Esophagus mucosa (tissue), 1 donor: Measurements from ENCODE around the gene RNU5D-1. TPM values are rescaled to one million over a fixed set of nuclear protein-coding genes. Genes with fewer than 3 reads are reported as not detected.
A peak's percentile ranks its signal among the peaks of the same experiment; 100 is the strongest.
"Not testable (repeated sequence)": the region's sequence is repeated elsewhere in the genome, so short reads cannot be mapped to it uniquely, and the experiment has no call there.

Experiments
- ATAC-seq: fragments of 200-7000 bp; cut with Tn5 transposase; one replicate; pipeline ENCODE4 v1.9.1; 2020
- total RNA-seq: library from RNA; stranded (reverse); gene quantifications from one replicate; pipeline ENCODE4 v1.2.4, GENCODE V29; 2023
- donor health status: DM: yes; HTN: yes; CAD: no.

The RNU5D-1 gene
- total RNA-seq, result not detected

DNA sequence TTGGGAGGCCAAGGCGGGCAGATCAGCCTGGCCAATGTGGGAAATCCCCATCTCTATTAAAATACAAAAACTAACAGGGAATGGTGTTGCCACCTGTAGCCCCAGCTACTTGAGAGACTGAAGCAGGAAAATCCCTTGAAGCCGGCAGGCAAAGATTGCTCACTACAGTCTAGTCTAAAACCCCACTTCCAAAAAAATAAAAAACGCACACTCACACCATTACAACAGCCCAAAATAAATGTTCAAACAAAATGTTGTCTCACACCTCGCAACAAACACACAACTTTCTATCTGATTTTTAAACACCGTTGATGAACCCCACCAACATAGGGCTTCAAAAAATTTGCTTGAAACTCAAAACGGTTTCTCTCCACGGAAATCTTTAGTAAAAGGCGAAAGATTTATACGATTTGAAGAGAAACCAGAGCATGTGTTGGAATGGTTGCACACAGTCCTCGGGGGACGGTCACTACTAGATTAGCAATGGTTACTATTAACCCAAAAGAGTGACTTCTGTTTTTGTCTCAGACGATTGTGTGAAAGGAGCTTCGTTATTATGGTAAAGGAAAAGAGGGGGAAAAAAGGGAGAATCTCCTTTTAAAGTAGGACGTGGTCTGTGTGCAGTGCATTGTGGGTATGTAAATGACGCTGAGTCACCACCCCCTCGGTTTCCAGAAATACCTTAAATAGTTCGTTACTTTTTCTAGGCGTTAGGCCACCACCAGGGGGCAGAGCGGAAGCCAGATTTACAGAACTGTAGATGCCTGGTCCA, at the start of gene RNU5D-1:
TSS of gene RNU5D-1 (minus strand) at position 430 of the 772 bp plus-strand sequence.
- peak; percentile 91 for ATAC-seq

DNA sequence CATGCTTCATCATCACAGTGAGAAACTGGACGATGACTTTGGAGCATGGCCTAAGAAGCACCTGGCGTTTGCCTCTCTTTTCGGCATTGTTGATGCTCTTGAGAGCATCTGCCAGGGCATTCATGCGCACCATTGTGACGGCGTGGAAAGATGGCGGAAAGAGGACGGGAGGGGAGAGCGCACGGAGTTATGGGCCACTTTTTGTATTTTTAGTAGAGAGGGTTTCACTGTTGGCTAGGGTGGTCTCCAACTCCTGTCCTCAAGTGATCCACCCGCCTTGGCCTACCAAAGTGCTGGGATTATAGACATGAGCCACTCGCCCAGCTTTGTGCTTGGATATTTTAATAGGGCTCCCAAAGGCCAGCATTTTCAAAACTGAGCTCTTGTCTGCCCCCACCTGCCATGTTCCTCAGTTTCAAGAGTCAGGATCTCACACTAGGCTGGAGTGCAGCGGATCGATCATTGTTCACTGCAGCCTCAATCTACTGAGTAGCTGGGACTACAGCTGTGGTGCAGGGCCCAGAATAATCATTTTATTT, 49.7 kb upstream of the RNU5D-1 start:
- no peak for ATAC-seq

DNA sequence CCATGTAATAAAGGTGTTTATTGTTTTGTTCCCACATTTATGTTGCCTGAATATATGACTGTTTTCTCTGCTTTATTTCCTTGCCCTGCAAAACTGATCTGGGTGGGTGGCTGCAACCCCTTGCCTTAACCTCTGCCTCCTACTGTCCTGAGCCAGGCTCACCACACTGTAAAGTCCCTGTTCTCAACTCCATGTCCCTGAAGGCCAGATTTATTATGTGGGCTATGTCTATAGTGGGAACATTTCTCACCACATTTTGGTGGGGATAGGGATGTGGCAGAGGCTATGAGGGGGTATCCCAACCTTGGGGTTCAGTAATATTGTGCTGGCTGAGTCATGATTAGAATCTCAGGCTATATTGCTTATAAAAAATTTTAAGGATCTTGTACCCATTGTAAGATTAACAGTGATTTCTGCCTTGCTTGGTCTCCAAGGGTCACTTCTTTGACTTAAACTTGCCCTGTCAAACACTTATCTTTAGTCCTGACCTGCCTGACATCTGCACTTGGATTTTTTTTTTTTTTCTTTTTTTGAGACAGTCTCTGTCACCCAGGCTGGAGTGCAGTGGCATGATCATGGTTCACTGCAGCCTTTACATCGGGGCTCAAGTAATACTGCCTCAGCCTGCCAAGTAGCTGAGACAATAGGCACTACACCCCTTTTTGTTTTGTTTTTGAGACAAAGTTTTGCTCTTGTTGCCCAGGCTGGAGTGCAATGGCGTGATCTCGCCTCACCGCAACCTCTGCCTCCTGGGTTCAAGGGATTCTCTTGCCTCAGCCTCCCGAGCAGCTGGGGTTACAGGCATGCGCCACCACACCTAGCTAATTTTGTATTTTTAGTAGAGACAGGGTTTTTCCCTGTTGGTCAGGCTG, 48.0 kb upstream of the RNU5D-1 start:
- ATAC-seq, result no peak

DNA sequence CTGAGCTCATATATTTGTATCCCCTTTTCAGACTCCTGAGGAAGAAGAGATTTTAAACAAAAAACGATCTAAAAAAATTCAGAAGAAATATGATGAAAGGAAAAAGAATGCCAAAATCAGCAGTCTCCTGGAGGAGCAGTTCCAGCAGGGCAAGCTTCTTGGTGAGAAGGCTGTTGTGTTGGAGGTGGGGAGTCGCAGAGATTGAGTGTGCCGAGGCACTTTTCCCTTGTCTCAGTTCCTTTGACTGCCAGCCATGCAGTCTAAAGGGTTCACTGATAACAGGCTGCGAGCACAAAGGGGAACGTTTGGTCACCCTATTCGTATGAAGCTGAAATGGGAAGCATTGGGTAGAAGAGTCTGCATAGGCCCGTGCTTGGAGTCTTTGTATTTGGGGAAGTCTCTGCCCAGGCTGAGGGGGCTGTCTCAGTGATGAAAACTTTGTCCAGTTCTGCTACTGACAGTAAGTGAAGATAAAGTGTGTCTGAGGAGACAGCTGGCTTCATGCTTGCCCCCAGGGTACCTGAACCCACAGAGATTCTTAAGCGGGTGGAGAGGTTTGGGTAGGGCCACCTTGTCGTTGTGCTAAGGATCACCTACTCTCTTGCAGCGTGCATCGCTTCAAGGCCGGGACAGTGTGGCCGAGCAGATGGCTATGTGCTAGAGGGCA, 47.1 kb upstream of the RNU5D-1 start:
- ATAC-seq, result no peak

GRCh38 chr1:44777547-44777946, 46.6 kb upstream of the RNU5D-1 start:
- ATAC-seq, result no peak

DNA sequence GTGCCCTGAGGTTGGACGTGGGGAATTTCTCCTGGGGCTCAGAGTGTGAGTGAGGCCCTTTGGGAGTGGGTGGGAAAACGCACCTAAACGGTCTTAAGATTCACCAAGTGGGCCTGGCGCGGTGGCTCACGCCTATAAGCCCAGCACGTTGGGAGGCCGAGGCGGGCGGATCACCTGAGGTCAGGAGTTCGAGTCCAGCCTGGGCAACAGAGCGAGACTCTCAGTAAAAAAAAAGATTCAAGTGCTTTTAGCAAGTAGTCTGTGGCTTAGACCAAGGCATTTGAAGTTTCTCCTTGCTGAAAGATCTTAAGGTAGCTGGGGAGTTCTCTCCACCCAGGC, 45.7 kb upstream of the RNU5D-1 start:
- ATAC-seq, result no peak

- ATAC-seq, result peak; percentile 68
Measured at GRCh38 chr1:44775930-44776729, 45.2 kb upstream of the RNU5D-1 start.

DNA sequence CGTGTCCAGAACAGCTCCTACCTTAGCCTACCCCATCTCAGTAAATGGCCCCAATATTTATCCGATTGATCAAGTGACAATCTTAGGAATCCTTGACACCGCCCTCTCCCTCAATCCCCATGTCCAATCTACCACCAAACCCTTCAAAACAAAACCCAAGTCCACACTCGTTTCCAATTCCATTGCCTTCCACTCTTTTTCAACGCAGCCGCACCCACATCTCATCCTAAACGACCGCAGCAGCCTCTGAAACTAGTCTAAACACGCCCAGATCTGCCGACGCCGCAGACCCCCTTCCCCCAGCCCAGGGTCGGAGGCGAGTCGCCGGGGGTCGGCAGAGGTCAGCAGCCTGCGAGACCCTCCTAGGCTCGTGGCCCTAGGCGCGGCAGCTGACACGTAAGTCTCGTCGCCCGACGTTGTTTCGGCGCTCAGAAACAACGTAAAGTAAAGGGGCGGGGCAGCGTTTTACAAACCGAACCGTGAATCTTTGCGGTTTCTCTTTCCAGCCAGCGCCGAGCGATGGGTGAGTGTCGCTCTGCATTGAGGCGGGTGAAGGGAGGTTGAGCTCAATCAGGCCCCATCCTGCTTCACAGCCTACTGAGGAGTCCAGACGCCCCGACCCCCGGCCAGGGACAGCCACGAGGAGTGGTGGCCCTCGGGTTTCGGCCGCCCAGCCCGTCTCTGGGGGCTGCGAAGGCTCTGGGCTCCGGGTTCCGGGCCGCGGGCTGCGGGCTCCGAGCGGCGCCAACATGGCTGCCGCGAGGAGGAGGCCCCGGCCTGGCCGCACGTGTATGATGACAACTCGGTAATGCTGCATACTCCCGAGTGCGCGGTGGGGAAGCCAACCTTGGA, 44.3 kb upstream of the RNU5D-1 start, which contains the start of gene RPS8:
TSS of gene RPS8 (plus strand) at position 463 of the 852 bp plus-strand sequence. CDS start at position 520, 57 bp downstream.
- ATAC-seq, result peak; percentile 85

GRCh38 chr1:44766421-44766820, 35.5 kb upstream of the RNU5D-1 start:
- not testable (repeated sequence) for ATAC-seq

GRCh38 chr1:44760876-44761275, 29.9 kb upstream of the RNU5D-1 start:
- ATAC-seq, result no peak

GRCh38 chr1:44759077-44759476, 28.1 kb upstream of the RNU5D-1 start:
- ATAC-seq, result peak; percentile 22

- no peak for ATAC-seq
Measured at GRCh38 chr1:44757420-44757819, 26.4 kb upstream of the RNU5D-1 start.

DNA sequence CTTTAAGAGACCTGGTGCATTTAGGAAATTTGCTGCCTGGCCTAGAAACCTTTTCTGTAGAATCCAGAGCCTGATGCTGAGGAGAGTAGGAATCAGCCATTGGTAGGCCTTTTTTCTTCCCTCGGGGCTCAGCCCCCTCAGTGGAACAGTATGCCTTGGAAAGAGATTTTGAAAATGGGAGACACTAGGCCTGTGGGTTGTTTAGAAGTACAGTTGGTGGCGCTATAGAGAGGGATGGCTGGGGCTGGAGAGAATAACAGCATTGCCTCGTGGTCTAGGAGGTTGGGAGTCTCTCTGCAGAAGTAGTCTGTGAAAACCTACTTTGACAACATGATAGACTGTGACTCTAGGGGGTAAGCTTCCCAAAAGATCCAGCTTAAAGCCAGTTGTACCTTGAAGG, 16.9 kb upstream of the RNU5D-1 start:
- ATAC-seq, result no peak

GRCh38 chr1:44743211-44743610, 12.2 kb upstream of the RNU5D-1 start:
- no peak for ATAC-seq

DNA sequence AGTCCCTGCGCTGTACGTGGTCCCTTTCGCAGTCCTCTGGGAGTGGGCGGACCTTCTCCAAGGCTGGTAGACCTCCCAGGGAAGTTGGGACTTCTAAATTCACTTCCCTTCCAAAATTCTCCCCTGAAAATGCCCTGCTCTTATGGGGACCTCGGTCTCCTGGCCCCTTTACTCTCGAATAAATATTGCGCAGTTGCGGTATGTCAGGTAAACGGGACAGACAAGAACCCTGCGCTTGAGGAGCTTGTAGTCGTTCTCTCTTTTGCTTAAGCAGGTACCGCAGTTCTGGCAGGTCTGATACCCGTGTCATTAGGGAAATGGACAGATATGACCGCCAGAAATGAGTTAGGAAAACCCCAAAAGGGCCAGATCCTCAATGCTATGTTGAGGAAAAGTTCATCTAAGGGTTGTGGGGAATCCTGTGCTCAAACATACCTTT, 9.2 kb upstream of the RNU5D-1 start:
- peak; percentile 4 for ATAC-seq

GRCh38 chr1:44739307-44740178, 8.6 kb upstream of the RNU5D-1 start, which contains the start of gene KIF2C:
KIF2C (plus strand) TSS chr1:44739837; CDS start chr1:44739933, 96 bp downstream.
- peak; percentile 99 for ATAC-seq

DNA sequence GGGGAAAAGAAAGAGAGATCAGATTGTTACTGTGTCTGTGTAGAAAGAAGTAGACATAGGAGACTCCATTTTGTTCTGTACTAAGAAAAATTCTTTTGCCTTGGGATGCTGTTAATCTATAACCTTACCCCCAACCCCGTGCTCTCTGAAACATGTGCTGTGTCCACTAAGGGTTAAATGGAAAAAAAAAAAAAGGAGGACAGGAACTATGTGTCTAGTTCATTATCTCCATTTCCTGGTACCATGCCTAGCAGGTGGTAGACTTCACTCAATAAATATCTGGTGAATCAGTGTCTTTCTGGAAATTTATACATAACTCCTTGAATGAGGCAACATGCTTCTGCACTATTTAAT, 8.0 kb upstream of the RNU5D-1 start:
- not testable (repeated sequence) for ATAC-seq

DNA sequence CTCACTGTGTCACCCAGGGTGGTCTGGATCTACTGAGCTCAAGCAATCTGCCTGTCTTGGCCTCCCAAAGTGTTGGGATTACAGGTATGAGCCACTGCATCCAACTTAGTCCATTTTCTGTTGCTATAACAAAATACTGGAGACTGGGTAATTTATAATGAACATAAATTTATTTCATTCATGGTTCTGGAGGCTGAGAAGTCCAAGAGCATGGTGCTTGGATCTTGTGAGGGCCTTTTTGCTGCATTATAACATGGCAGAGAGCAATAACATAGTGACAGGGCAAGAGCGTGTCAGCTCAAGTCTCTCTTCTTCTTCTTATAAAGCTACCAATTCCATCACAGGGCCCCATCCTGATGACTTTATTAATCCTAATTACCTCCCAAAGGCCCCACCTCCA, 5.0 kb upstream of the RNU5D-1 start:
- no peak for ATAC-seq

GRCh38 chr1:44733784-44734183, 2.8 kb upstream of the RNU5D-1 start:
- ATAC-seq, result no peak

DNA sequence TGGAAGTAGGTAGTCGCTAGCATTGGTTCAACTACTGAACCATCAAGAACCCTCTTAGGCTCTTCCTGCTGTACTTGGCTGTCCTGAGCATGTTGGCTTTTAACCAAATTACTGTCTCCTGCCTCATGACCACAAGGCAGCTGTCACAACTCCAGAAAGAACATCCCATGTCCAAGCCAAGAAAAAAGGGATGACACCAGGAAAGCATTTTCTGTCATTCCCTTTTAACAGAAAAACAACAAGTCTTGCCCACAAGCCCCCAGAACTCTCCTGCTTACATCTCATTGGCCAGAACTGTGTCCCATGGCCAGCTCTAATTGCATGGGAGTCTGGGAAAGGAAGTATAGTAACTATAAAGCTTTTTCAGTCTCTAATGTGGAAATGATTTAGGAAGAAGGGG, 2.4 kb upstream of the RNU5D-1 start:
- ATAC-seq, result no peak
